ENCODE results near the gene DHRS7B.

Gene DHRS7B

GRCh38 chr17:21239680-21240368, 113.1 kb downstream of the DHRS7B start:
- DNase-seq (ENCODE audit: low read depth, low spot score), result no peak

- no peak for DNase-seq (ENCODE audit: low read depth, low spot score)
Measured at GRCh38 chr17:21240369-21241055, 113.7 kb downstream of the DHRS7B start.

Measured in activated naive CD8-positive, alpha-beta T cell treated with anti-CD3 and anti-CD28 coated beads, Interleukin-2, amount 50 U/mL, for 16 hours (primary cell).